ENCODE measurements around the gene PDE1C.

Gene PDE1C

DNA sequence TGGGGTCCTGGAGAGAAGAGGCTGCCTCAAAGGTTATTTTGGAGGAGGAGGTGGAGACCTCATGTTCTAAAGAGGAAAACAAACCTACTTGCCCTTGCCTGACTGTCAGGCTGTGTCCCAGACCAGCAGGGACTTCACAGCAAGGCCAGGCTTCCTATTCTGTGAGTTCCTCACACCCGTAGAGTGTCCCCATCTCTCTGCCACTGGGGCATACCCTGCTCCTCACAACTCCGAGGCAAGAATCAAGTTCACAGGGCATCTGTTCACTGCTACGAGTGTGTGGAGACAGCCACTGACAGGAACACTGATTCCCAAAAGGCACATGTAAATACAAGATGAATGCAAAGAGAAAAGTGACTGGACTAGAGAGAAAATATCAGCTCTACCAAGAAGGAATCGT, 38.0 kb downstream of the PDE1C start:
- TF ChIP-seq, protein P1, sequence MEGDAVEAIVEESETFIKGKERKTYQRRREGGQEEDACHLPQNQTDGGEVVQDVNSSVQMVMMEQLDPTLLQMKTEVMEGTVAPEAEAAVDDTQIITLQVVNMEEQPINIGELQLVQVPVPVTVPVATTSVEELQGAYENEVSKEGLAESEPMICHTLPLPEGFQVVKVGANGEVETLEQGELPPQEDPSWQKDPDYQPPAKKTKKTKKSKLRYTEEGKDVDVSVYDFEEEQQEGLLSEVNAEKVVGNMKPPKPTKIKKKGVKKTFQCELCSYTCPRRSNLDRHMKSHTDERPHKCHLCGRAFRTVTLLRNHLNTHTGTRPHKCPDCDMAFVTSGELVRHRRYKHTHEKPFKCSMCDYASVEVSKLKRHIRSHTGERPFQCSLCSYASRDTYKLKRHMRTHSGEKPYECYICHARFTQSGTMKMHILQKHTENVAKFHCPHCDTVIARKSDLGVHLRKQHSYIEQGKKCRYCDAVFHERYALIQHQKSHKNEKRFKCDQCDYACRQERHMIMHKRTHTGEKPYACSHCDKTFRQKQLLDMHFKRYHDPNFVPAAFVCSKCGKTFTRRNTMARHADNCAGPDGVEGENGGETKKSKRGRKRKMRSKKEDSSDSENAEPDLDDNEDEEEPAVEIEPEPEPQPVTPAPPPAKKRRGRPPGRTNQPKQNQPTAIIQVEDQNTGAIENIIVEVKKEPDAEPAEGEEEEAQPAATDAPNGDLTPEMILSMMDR (conservative IDR thresholded peaks at IDR 0.05): no peak
- H3K27ac ChIP-seq: no peak overlapping the region

DNA sequence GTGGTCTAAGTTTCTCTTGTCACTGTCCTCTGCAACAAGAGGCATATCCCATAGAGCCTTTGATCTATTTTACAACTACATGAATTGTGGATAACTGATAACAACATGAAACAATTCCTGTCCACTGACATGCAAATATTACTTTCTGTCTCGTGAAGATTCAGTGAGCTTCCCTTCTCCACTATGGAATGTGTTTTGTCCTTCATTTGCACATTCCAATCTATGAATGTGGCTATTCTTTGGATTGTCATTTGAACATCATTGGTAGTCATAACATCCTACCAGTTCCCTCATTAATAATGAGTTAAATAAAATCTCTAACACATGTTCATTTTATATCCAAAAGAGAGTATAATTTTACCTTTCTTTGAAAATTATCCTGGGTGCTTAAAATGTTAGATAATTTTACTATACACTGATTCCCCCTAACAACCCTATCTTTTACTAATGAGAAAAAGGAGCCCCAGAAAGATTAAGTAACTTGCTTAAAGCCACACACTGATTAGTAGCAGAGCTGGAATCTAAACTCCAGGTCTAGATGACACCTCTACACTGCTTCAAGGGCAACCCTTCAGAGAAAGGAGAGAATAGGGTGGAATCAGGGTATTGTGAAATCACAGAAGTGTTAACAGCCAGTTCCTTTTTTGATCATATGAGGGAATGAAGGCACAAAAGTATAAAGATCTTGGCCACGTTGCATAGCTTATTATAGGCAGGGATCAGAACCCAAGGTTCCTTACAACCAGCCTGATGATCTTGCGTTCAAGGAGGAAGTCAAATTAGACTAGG, 39.1 kb downstream of the PDE1C start:
- TF ChIP-seq, protein P1 (conservative IDR thresholded peaks at IDR 0.05): no peak
- H3K27ac ChIP-seq: no peak overlapping the region

DNA sequence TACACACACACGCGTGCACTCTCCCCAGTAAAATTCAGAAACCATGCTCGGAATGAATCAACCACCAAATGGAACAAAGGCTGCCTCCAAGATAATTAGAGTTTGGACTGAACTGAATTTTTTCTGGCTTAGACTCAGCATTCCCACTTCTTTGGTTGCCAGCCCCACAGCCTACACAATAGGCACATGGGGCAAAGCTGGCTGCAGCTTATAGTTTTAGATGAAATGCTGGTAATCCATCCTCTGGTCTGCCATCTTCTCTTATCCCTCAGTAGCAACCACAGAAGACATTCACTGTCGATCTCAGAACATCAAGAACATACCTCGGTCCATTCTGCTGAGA, 44.2 kb downstream of the PDE1C start:
- H3K27ac ChIP-seq: no peak overlapping the region
- TF ChIP-seq, protein P1 (conservative IDR thresholded peaks at IDR 0.05): no peak

DNA sequence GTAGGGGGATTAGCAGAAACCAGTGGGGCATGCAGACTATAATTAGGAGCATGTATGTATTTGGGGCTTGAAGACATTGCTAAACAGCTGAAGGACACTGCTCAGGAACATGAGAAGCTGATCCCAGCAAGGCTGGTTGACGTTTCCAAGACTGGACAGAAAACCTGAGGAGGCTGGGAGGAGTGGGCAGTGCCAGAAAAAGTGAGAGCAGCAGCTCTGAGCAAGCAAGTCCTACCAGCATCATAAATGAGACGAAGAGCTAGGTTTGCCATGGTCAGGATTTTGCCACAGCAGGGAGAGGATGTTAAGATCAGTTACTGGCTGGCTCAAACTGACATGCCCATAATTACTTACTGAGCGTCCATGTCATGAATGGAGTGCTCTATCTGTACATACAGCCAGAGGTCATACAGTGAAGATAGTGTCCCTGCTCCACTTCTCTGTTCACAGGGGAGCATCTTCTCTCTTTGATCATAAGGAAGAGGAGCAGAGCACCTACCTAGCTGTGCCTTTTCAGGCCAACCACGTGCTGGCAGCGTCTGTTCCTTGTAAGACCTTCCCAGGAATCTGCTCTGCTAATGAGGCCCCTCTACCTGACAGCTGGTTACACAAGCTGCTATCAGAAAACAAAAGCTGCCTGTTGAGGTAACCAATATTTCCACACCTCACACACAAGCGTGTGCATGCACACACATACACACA, 44.7 kb downstream of the PDE1C start:
- no peak overlapping the region for H3K27ac ChIP-seq
- TF ChIP-seq, protein P1 (conservative IDR thresholded peaks at IDR 0.05): no peak

DNA sequence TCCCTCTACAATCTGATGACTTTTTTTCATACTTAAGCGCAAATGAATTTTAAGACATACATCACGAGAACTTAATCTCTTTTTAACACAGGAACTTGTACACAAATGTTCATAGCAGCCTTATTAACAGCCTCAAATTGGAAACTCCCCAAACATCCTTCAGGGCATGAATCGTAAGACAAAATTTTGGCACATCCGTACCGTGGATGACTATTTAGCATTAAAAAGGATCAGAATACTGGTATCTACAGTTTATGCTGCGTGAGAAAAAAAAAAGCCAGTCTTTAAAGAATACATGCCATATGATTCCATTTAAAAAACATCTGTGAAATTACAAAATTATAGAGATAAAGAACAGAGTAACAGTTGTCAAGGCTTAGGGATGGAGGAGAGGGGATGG, 46.8 kb downstream of the PDE1C start:
- no peak overlapping the region for H3K27ac ChIP-seq
- TF ChIP-seq, protein P1 (conservative IDR thresholded peaks at IDR 0.05): no peak

DNA sequence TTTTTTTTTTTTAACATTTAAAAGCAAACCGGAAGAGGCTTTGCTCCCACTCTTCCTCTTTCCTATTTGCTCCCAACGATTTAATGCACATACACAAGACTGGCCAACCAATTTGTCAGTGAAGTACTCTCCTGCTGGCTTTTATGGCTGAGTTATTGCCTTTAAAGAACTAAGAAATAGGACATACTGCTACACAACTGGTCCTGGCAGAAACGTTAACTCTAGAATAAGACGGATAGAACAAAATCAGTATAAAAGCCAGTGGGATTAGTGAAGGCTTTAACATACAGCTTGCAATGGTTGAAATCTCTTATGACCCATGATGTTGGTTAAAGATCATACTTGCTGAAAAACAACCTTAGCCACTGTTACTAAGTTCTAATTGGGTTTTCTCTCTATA, 47.2 kb downstream of the PDE1C start:
- TF ChIP-seq, protein P1 (conservative IDR thresholded peaks at IDR 0.05): no peak
- H3K27ac ChIP-seq: no peak overlapping the region

DNA sequence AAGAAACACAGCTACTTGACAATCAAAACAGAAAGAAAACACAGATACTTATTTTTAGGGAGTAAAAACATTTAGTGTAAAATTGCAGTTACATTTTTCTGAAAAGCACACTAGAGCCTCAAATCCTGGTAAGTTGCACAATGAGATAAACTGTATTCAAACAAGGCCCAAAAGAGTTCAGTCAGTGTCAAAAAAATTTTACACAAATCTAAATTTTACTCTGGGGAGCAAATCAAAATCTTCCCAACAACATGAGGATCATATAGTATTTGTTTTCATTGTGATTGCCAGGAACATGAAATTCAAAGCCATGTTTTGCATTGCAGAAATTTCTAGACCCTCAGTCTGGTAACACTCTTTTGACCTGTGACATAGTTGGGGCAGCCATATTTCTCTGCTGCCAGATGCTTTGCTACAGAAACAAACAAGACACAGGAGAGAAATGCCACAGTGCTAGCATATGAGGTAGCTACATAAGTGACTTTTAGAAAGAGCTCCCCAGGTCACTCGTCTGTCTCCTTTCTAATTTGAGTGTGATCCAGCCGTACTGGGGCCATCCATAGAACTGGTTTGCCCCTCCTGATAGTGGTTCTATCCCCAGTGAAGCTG, 49.6 kb downstream of the PDE1C start:
- TF ChIP-seq, protein P1 (conservative IDR thresholded peaks at IDR 0.05): no peak
- H3K27ac ChIP-seq: no peak overlapping the region

All from VCaP (cell line).